Endothelial cell of umbilical vein (primary cell): Measurements from ENCODE around the gene GPR65. TPM values are rescaled to one million over a fixed set of nuclear protein-coding genes. Genes with fewer than 3 reads are reported as not detected.

Experiments
- BruUV-seq: library from RNA; stranded (reverse); fragments of 400-500 nt; replicated peaks from 2 replicates; lab custom pipeline; 2021; lab: Mats Ljungman, UMichigan
- CTCF ChIA-PET: fragments of 300-600, 350-600 bp; sonication (Branson Sonifier 250); formaldehyde crosslinking; loops from one replicate; lab custom pipeline; 2021; ENCODE audit warnings: antibody characterized with exemption, inconsistent platforms; lab: Charles Lee
- POLR2A ChIA-PET: fragments of 300-600, 350-600 bp; sonication (Branson Sonifier 250); formaldehyde crosslinking; loops from one replicate; lab custom pipeline; 2021; ENCODE audit warnings: antibody characterized with exemption, inconsistent platforms; lab: Charles Lee
- DNase-seq: peaks from one replicate; pipeline ENCODE4 v3.0.0-alpha.2; 2011; ENCODE audit warnings: low read depth, low spot score
- FAIRE-seq: peaks from 2 replicates; lab custom pipeline; 2011; peaks lifted over from hg19 to GRCh38; lab: Jason Lieb, UNC
- H2AFZ ChIP-seq: 2 replicates; pipeline ENCODE4 v1.6.0; 2012; ENCODE audit warnings: low read depth, low read length, control low read depth, inconsistent platforms
- H3K27ac ChIP-seq: 2 replicates; pipeline ENCODE4 v1.5.1; 2011; ENCODE audit warnings: low read depth, mild to moderate bottlenecking, control low read depth, low read length, moderate library complexity; ENCODE audit not compliant: insufficient read depth
- H3K27me3 ChIP-seq, 2 experiments: 2 replicates each; pipeline versions ENCODE4 v1.6.0 to v1.6.1; 2011; ENCODE audit warnings: low read length in 2 of 2, mixed read lengths in 1 of 2; ENCODE audit not compliant: control insufficient read depth in 2 of 2, insufficient read depth in 2 of 2
- H3K36me3 ChIP-seq, 2 experiments: 2 replicates in 1 of 2; 3 replicates in 1 of 2; pipeline ENCODE4 v1.5.1; 2011; ENCODE audit warnings: low read length in 2 of 2, mild to moderate bottlenecking in 1 of 2, moderate library complexity in 1 of 2; ENCODE audit not compliant: control insufficient read depth in 2 of 2, insufficient read depth in 2 of 2; ENCODE audit errors: extremely low read depth in 1 of 2
- H3K4me1 ChIP-seq: 3 replicates; pipeline ENCODE4 v1.5.1; 2011; ENCODE audit warnings: mild to moderate bottlenecking, low read length; ENCODE audit not compliant: control insufficient read depth, insufficient read depth; ENCODE audit errors: extremely low read depth
- H3K4me2 ChIP-seq: 2 replicates; pipeline ENCODE4 v1.6.1; 2011; ENCODE audit warnings: low read length, control low read depth, mixed read lengths; ENCODE audit not compliant: insufficient read depth
- H3K4me3 ChIP-seq, 3 experiments: fragments of 200-600 bp in 1 of 3; sonication (generic), shearing (Covaris generic) in 1 of 3; replicated peaks in 1 of 3; 2 replicates each; pipeline ENCODE4 v1.5.1; 2011 to 2016; ENCODE audit warnings: control low read depth in 3 of 3, low read length in 3 of 3, mild to moderate bottlenecking in 2 of 3, inconsistent platforms in 1 of 3, low read depth in 1 of 3, moderate library complexity in 1 of 3; ENCODE audit not compliant: insufficient read depth in 1 of 3
- H3K79me2 ChIP-seq: 2 replicates; pipeline ENCODE4 v1.6.0; 2012; ENCODE audit warnings: low read length, inconsistent platforms; ENCODE audit not compliant: control insufficient read depth, insufficient read depth
- H3K9ac ChIP-seq: replicated peaks from 2 replicates; pipeline ENCODE3; 2011; ENCODE audit warnings: low read length, control low read depth; ENCODE audit not compliant: insufficient read depth; ENCODE audit errors: extremely low read depth
- H3K9me1 ChIP-seq: replicated peaks from 3 replicates; pipeline ENCODE4 v1.6.0; 2011; ENCODE audit warnings: mild to moderate bottlenecking, low read length; ENCODE audit not compliant: control insufficient read depth, insufficient read depth; ENCODE audit errors: extremely low read depth
- H3K9me3 ChIP-seq: replicated peaks from 2 replicates; pipeline ENCODE4 v1.5.1; 2012; ENCODE audit warnings: low read length, inconsistent platforms; ENCODE audit not compliant: control insufficient read depth, insufficient read depth
- H4K20me1 ChIP-seq: replicated peaks from 2 replicates; pipeline ENCODE3; 2011; ENCODE audit warnings: mild to moderate bottlenecking, low read length; ENCODE audit not compliant: control insufficient read depth, insufficient read depth; ENCODE audit errors: extremely low read depth
- EZH2 ChIP-seq: IDR thresholded peaks from 2 replicates; pipeline ENCODE4 v1.6.1; 2012; ENCODE audit warnings: borderline replicate concordance, low read depth, mild to moderate bottlenecking, moderate library complexity, low read length, inconsistent platforms; ENCODE audit not compliant: severe bottlenecking
- FOS ChIP-seq: IDR thresholded peaks from 2 replicates; pipeline ENCODE4 v1.6.1; 2011; ENCODE audit warnings: mild to moderate bottlenecking, low read length, moderate library complexity, borderline replicate concordance; ENCODE audit not compliant: insufficient read depth
- GATA2 ChIP-seq: IDR thresholded peaks from 2 replicates; pipeline ENCODE4 v1.7.0; 2011; ENCODE audit warnings: low read depth, mild to moderate bottlenecking, moderate library complexity, mixed read lengths, low read length; ENCODE audit not compliant: insufficient read length, insufficient read depth
- JUN ChIP-seq: IDR thresholded peaks from 2 replicates; pipeline ENCODE4 v1.6.1; 2011; ENCODE audit warnings: borderline replicate concordance, low read depth; ENCODE audit not compliant: insufficient read length, insufficient read depth
- MAX ChIP-seq: IDR thresholded peaks from 2 replicates; pipeline ENCODE4 v1.6.1; 2011; ENCODE audit not compliant: insufficient read depth, insufficient read length
- MYC ChIP-seq: IDR thresholded peaks from one replicate; pipeline ENCODE4 v1.6.1; 2011; ENCODE audit warnings: mild to moderate bottlenecking, low read depth, low read length
- POLR2A ChIP-seq: IDR thresholded peaks from 2 replicates; pipeline ENCODE4 v1.6.1; 2012; ENCODE audit warnings: low read depth, mild to moderate bottlenecking, control low read depth, low read length
- POLR2AphosphoS5 ChIP-seq: IDR thresholded peaks from 2 replicates; pipeline ENCODE4 v1.6.1; 2012; ENCODE audit warnings: low read depth, mild to moderate bottlenecking, control low read depth, low read length, moderate library complexity; ENCODE audit not compliant: insufficient read depth
- dilution Hi-C: fragments of 300-500 bp; cut with MboI; formaldehyde crosslinking; loops from one replicate; pipeline ENCODE4 v1.15.0; 2019; ENCODE audit warnings: low sequenced_read_pairs; ENCODE audit not compliant: extremely low pct_ligation_motif_present
- intact Hi-C: fragments of 100-400 bp; cut with micrococcal nuclease; formaldehyde crosslinking; loops from one replicate; pipeline ENCODE4 v1.10.0; 2022
- polyA plus RNA-seq, 4 experiments: library from polyadenylated mRNA; depleted of rRNA in 3 of 4; stranded (reverse) in 3 of 4; unstranded in 1 of 4; fragments of >200 nt; gene quantifications; 2 replicates each; pipeline versions ENCODE4 v1.2.1 to v1.2.3, GENCODE V29; 2011 to 2012; ENCODE audit warnings: missing spikeins in 1 of 4
- total RNA-seq: library from RNA; stranded (reverse); gene quantifications from 2 replicates; pipeline ENCODE4 v1.2.3, GENCODE V29; 2021
- TF ChIP-seq, protein P1 (sequence below), 2 donors: IDR thresholded peaks; 1 replicate in 1 of 2; 2 replicates in 1 of 2; pipeline ENCODE4 v1.5.1; 2011; ENCODE audit warnings: low read length in 2 of 2, mild to moderate bottlenecking in 2 of 2, moderate library complexity in 2 of 2, control low read depth in 1 of 2, inconsistent platforms in 1 of 2, low read depth in 1 of 2; ENCODE audit not compliant: insufficient read depth in 1 of 2; ENCODE audit errors: extremely low read depth in 1 of 2

The GPR65 gene
- total and polyA plus RNA-seq, 2 donors (not counting 3 experiments of a cell fraction or from before 2014, with no cell fraction given), result 0.03 to 0.07 TPM

DNA sequence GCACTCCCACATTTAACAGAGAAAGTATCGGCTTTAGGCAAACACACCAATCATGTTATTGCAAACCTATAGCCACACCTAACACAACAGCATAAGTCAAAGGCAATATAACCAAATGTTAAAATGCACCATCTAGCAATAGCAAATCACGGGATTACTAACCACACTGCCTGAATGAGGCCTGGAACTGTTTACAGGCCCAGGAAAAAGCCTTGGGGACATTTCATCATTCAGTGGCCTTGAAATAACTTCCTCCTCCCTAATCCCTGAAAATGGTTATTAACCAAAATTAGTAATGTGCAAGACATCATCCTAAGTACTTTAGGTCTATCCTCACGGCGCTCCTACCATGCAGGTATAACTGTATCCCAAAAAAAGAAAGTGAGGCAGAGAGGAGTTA lies 14.3 kb upstream of the GPR65 start:
- TF ChIP-seq EZH2 (no peak), POLR2A (no peak), GATA2 (no peak), JUN (no peak)
- TF ChIP-seq, protein P1, sequence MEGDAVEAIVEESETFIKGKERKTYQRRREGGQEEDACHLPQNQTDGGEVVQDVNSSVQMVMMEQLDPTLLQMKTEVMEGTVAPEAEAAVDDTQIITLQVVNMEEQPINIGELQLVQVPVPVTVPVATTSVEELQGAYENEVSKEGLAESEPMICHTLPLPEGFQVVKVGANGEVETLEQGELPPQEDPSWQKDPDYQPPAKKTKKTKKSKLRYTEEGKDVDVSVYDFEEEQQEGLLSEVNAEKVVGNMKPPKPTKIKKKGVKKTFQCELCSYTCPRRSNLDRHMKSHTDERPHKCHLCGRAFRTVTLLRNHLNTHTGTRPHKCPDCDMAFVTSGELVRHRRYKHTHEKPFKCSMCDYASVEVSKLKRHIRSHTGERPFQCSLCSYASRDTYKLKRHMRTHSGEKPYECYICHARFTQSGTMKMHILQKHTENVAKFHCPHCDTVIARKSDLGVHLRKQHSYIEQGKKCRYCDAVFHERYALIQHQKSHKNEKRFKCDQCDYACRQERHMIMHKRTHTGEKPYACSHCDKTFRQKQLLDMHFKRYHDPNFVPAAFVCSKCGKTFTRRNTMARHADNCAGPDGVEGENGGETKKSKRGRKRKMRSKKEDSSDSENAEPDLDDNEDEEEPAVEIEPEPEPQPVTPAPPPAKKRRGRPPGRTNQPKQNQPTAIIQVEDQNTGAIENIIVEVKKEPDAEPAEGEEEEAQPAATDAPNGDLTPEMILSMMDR (IDR thresholded peaks at IDR 0.05; ENCODE audit: extremely low read depth in 1 of 2, insufficient read depth in 1 of 2, low read depth in 1 of 2, low read length in 2 of 2), result no peak
- Histone ChIP-seq H3K27me3 (no peaks in the 10 kb centered on the region), H3K4me3 (no peak overlapping the region), H3K79me2 (no peaks in the 10 kb centered on the region), H2AFZ (no peak overlapping the region), H3K9ac (no peak overlapping the region), H3K9me1 (no peaks in the 10 kb centered on the region), H3K4me1 (peaks cover 12% of the 10 kb centered on the region), H3K36me3 (no peaks in the 10 kb centered on the region), H3K27ac (no peak overlapping the region), H3K4me2 (no peak overlapping the region), H4K20me1 (no peaks in the 10 kb centered on the region), H3K9me3 (no peaks in the 10 kb centered on the region)
- ChIA-PET CTCF (interaction anchor here (1.5 kb wide), 1 partner anchor 24 kb away, joined by 3 read pairs; no protein-coding TSS in a partner anchor), POLR2A (no interaction called here)
- BruUV-seq, result no TSS peak
- FAIRE-seq (no peak), DNase-seq (no peak)
- dilution Hi-C loops (no loop called here), intact Hi-C loops (loop anchor here (5.0 kb wide), 2 partner anchors 397 to 572 kb away; partner anchors contain the start of genes SPATA7 and ZC3H14)

GRCh38 chr14:87992346-87992717 lies 12.6 kb upstream of the GPR65 start:
- no peaks in the 10 kb centered on the region for H3K9me1 ChIP-seq
- CTCF ChIA-PET, result interaction anchor here (1.6 to 1.7 kb wide), 3 partner anchors 23 to 176 kb away, joined by 5 to 10 read pairs (median 10); no protein-coding TSS in a partner anchor
- BruUV-seq, result no TSS peak
- intact Hi-C loops (loop anchor here (5.0 kb wide), 2 partner anchors 395 to 570 kb away; partner anchors contain the start of genes SPATA7 and ZC3H14), dilution Hi-C loops (no loop called here)
- peaks cover 12% of the 10 kb centered on the region for H3K4me1 ChIP-seq
- H3K27me3 ChIP-seq, result no peaks in the 10 kb centered on the region
- H3K36me3 ChIP-seq, result no peaks in the 10 kb centered on the region
- POLR2A ChIA-PET, result no interaction called here
- H3K4me3 ChIP-seq, result peak overlapping the region; percentile 73 to 82 (median 74)
- H3K79me2 ChIP-seq, result no peaks in the 10 kb centered on the region
- H3K9ac ChIP-seq, result peak overlapping the region; percentile 46
- H3K4me2 ChIP-seq, result peak overlapping the region; percentile 85
- no peaks in the 10 kb centered on the region for H3K9me3 ChIP-seq
- no peak for TF ChIP-seq FOS
- no peak for TF ChIP-seq POLR2AphosphoS5
- TF ChIP-seq POLR2A, result no peak
- TF ChIP-seq MYC, result no peak
- TF ChIP-seq JUN, result no peak
- no peak for TF ChIP-seq GATA2
- TF ChIP-seq EZH2, result no peak
- no peak for TF ChIP-seq MAX
- TF ChIP-seq, protein P1 (IDR thresholded peaks at IDR 0.05; ENCODE audit: extremely low read depth in 1 of 2, insufficient read depth in 1 of 2, low read depth in 1 of 2, low read length in 2 of 2), result no peak
- no peaks in the 10 kb centered on the region for H4K20me1 ChIP-seq
- H2AFZ ChIP-seq, result peak overlapping the region; percentile 98
- FAIRE-seq (no peak), DNase-seq (no peak)
- H3K27ac ChIP-seq, result peak overlapping the region; percentile 58
